ENCODE data around the gene PSMA4. TPM values are rescaled to one million over a fixed set of nuclear protein-coding genes. Genes with fewer than 3 reads are reported as not detected.

Gene PSMA4
- total and polyA plus RNA-seq, 4 donors = 95.3 to 154 (median 120) TPM

DNA sequence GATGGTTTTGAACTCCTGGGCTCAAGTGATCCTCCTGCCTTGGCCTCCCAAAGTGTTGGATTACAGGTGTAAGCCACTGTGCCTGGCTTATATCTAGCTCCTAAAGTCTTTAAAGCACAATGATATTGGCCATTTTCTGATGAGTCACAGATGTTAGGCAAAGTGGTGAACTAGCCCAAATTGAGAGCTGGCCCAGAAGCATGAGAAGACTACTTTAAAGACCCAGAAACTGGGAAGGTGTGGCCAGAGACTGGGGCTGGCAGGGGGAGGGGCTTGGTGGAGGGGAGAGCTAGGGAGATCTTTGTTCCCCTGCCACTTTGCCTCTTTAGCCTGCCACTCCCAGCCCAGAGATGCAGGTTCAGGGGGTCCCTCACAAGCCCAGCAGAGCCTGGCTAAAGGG lies 58.9 kb downstream of the PSMA4 start (continued):
- TF ChIP-seq, protein P1, sequence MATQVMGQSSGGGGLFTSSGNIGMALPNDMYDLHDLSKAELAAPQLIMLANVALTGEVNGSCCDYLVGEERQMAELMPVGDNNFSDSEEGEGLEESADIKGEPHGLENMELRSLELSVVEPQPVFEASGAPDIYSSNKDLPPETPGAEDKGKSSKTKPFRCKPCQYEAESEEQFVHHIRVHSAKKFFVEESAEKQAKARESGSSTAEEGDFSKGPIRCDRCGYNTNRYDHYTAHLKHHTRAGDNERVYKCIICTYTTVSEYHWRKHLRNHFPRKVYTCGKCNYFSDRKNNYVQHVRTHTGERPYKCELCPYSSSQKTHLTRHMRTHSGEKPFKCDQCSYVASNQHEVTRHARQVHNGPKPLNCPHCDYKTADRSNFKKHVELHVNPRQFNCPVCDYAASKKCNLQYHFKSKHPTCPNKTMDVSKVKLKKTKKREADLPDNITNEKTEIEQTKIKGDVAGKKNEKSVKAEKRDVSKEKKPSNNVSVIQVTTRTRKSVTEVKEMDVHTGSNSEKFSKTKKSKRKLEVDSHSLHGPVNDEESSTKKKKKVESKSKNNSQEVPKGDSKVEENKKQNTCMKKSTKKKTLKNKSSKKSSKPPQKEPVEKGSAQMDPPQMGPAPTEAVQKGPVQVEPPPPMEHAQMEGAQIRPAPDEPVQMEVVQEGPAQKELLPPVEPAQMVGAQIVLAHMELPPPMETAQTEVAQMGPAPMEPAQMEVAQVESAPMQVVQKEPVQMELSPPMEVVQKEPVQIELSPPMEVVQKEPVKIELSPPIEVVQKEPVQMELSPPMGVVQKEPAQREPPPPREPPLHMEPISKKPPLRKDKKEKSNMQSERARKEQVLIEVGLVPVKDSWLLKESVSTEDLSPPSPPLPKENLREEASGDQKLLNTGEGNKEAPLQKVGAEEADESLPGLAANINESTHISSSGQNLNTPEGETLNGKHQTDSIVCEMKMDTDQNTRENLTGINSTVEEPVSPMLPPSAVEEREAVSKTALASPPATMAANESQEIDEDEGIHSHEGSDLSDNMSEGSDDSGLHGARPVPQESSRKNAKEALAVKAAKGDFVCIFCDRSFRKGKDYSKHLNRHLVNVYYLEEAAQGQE (IDR thresholded peaks at IDR 0.05) = no peak
- TF ChIP-seq HNF4G (IDR thresholded peaks at IDR 0.05) (no peak), JUND (IDR thresholded peaks at IDR 0.05) (no peak), YY1 (IDR thresholded peaks at IDR 0.05) (no peak), NR2F2 (IDR thresholded peaks at IDR 0.05) (no peak), FOXA1 (IDR thresholded peaks at IDR 0.05) (no peak), RXRA (IDR thresholded peaks at IDR 0.05) (no peak)
- TF ChIP-seq, protein P2, sequence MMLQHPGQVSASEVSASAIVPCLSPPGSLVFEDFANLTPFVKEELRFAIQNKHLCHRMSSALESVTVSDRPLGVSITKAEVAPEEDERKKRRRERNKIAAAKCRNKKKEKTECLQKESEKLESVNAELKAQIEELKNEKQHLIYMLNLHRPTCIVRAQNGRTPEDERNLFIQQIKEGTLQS (IDR thresholded peaks at IDR 0.05) = no peak

Small RNA genes within 50 kb of the gene (small RNA-seq; reads per million reads assigned to genes)
- gene AC067863.2 = not detected

Other genes with a start within 250 kb of the PSMA4 start
- 10 to 100 TPM; 44.9 to 48.7 TPM for gene SKIC8, start 240.8 kb upstream of the PSMA4 start, total RNA-seq
- gene SKIC8, start 240.8 kb upstream of the PSMA4 start, polyA plus RNA-seq = 10 to 100 TPM; 33.4 to 35.5 TPM
- not detected for gene CRABP1, start 200.1 kb upstream of the PSMA4 start, total RNA-seq
- gene CRABP1, start 200.1 kb upstream of the PSMA4 start, polyA plus RNA-seq = not detected
- 10 to 100 TPM; 25.2 to 51.4 TPM for gene IREB2, start 102.2 kb upstream of the PSMA4 start, total RNA-seq
- gene IREB2, start 102.2 kb upstream of the PSMA4 start, polyA plus RNA-seq = 1 to 10 TPM; 7.0 to 8.9 TPM
- 1 to 10 TPM; 1.7 to 7.7 TPM for gene HYKK, start 32.9 kb upstream of the PSMA4 start, total RNA-seq
- gene HYKK, start 32.9 kb upstream of the PSMA4 start, polyA plus RNA-seq = 1 to 10 TPM; 1.8 to 2.7 TPM
- under 1 TPM; 0.17 to 0.56 TPM for gene CHRNA5, start 25.1 kb downstream of the PSMA4 start, total RNA-seq
- gene CHRNA5, start 25.1 kb downstream of the PSMA4 start, polyA plus RNA-seq = under 1 TPM; 0.31 to 0.40 TPM
- not detected for gene CHRNA3, start 80.6 kb downstream of the PSMA4 start, total RNA-seq
- gene CHRNA3, start 80.6 kb downstream of the PSMA4 start, polyA plus RNA-seq = not detected
- gene CHRNB4, start 100.8 kb downstream of the PSMA4 start, total RNA-seq = not detected
- not detected for gene CHRNB4, start 100.8 kb downstream of the PSMA4 start, polyA plus RNA-seq